LNCaP clone FGC (cell line): ENCODE results near the gene FAM228A.

ENCODE experiments used
- DNase-seq: peaks from one replicate; pipeline ENCODE4 v3.0.0-alpha.2; 2011; ENCODE audit warnings: low read depth
- H3K4me3 ChIP-seq: 2 replicates; pipeline ENCODE4 v1.5.1; 2011; ENCODE audit warnings: mild to moderate bottlenecking, low read depth, low read length, control low read depth
- CTCF ChIP-seq: IDR thresholded peaks from 2 replicates; pipeline ENCODE4 v1.5.1; 2012; ENCODE audit warnings: mild to moderate bottlenecking; ENCODE audit not compliant: control insufficient read depth, insufficient read depth; ENCODE audit errors: extremely low read depth

FAM228A gene

GRCh38 chr2:24203029-24203786, 28.4 kb downstream of the FAM228A start:
- no peak overlapping the region for H3K4me3 ChIP-seq
- TF ChIP-seq CTCF = no peak
- DNase-seq = no peak

GRCh38 chr2:24203787-24204150, 28.9 kb downstream of the FAM228A start:
- no peak for TF ChIP-seq CTCF
- no peak for DNase-seq

GRCh38 chr2:24204505-24204904, 29.7 kb downstream of the FAM228A start:
- TF ChIP-seq CTCF = no peak
- DNase-seq = no peak
- no peak overlapping the region for H3K4me3 ChIP-seq

More at GRCh38 chr2:24203787-24204150, 28.9 kb downstream of the FAM228A start:
- H3K4me3 ChIP-seq = no peak overlapping the region

- no peak for TF ChIP-seq CTCF
- DNase-seq = no peak
- no peak overlapping the region for H3K4me3 ChIP-seq
Measured at GRCh38 chr2:24205131-24205530, 30.3 kb downstream of the FAM228A start.

- DNase-seq = no peak
- no peak overlapping the region for H3K4me3 ChIP-seq
- no peak for TF ChIP-seq CTCF
Measured at GRCh38 chr2:24206242-24206641, 31.4 kb downstream of the FAM228A start.

GRCh38 chr2:24206714-24207113, 31.9 kb downstream of the FAM228A start:
- no peak overlapping the region for H3K4me3 ChIP-seq
- no peak for DNase-seq
- no peak for TF ChIP-seq CTCF

- no peak for TF ChIP-seq CTCF
- H3K4me3 ChIP-seq = no peak overlapping the region
- no peak for DNase-seq
Measured at GRCh38 chr2:24207359-24207758, 32.5 kb downstream of the FAM228A start.
